HepG2 (cell line): Measurements from ENCODE around the gene BNC1. TPM values are rescaled to one million over a fixed set of nuclear protein-coding genes. Genes with fewer than 3 reads are reported as not detected.

Experiments
- ATAC-seq: fragments of 200-7000 bp; cut with Tn5 transposase; 3 replicates; pipeline ENCODE4 v1.9.1; 2020; ENCODE audit warnings: mild to moderate bottlenecking, moderate library complexity
- BruUV-seq: library from RNA; stranded (reverse); fragments of 400-500 nt; replicated peaks from 2 replicates; lab custom pipeline; 2021; lab: Mats Ljungman, UMichigan
- CTCF ChIA-PET: fragments of 300-600 bp; formaldehyde crosslinking; extraction: SDS; loops from one replicate; lab custom pipeline; 2021; ENCODE audit warnings: low total read pairs, inconsistent platforms, low intra/inter-chr PET ratio; lab: Yijun Ruan, JAX
- POLR2A ChIA-PET: fragments of 350-600 bp; sonication (Branson Sonifier 250); formaldehyde crosslinking; loops from one replicate; lab custom pipeline; 2020; ENCODE audit warnings: antibody characterized with exemption, inconsistent platforms; lab: Yijun Ruan, JAX
- DNase-seq: peaks from one replicate; pipeline ENCODE4 v3.0.0-alpha.2; 2015; ENCODE audit warnings: low spot score
- FAIRE-seq: peaks from 3 replicates; lab custom pipeline; 2011; peaks lifted over from hg19 to GRCh38; lab: Jason Lieb, UNC
- H2AFZ ChIP-seq: one replicate; pipeline ENCODE4 v1.6.1; 2011; ENCODE audit warnings: low read length, inconsistent platforms
- H3K27ac ChIP-seq: fragments of 300-600 bp; 3 replicates; pipeline ENCODE4 v1.8.0; 2011; ENCODE audit warnings: mixed run types, mild to moderate bottlenecking, mixed read lengths, low read length, inconsistent platforms; ENCODE audit not compliant: insufficient read depth; ENCODE audit errors: extremely low read length
- H3K27me3 ChIP-seq, 2 experiments: fragments of 200-600 bp in 1 of 2; 2 replicates in 1 of 2; 3 replicates in 1 of 2; pipeline versions ENCODE4 v1.6.0 to v1.8.0; 2011; ENCODE audit warnings: low read length in 2 of 2, mild to moderate bottlenecking in 2 of 2, moderate library complexity in 2 of 2, inconsistent platforms in 1 of 2; ENCODE audit not compliant: insufficient read depth in 2 of 2, control insufficient read depth in 1 of 2
- H3K36me3 ChIP-seq, 2 experiments: fragments of 200-600 bp in 1 of 2; replicated peaks in 1 of 2; 2 replicates in 1 of 2; 3 replicates in 1 of 2; pipeline versions ENCODE4 v1.5.1 to v1.8.0; 2011; ENCODE audit warnings: low read length in 2 of 2, inconsistent platforms in 1 of 2; ENCODE audit not compliant: insufficient read depth in 2 of 2, control insufficient read depth in 1 of 2
- H3K4me1 ChIP-seq: 2 replicates; pipeline ENCODE4 v1.5.1; 2012; ENCODE audit warnings: low read length, inconsistent platforms; ENCODE audit not compliant: insufficient read depth
- H3K4me2 ChIP-seq: 2 replicates; pipeline ENCODE4 v1.6.0; 2011; ENCODE audit warnings: low read depth, low read length, inconsistent platforms
- H3K4me3 ChIP-seq, 3 experiments: fragments of 200-600 bp in 1 of 3; sonication (generic), shearing (Covaris generic) in 1 of 3; replicated peaks in 1 of 3; 2 replicates each; pipeline ENCODE4 v1.5.1; 2011 to 2016; ENCODE audit warnings: low read length in 3 of 3, inconsistent platforms in 2 of 3, low read depth in 2 of 3, mild to moderate bottlenecking in 2 of 3, control low read depth in 1 of 3, mixed read lengths in 1 of 3; ENCODE audit not compliant: insufficient read depth in 1 of 3
- H3K79me2 ChIP-seq: one replicate; pipeline ENCODE4 v1.6.1; 2011; ENCODE audit warnings: low read length, inconsistent platforms; ENCODE audit not compliant: insufficient read depth
- H3K9ac ChIP-seq: 2 replicates; pipeline ENCODE4 v1.6.0; 2011; ENCODE audit warnings: mild to moderate bottlenecking, low read depth, low read length, inconsistent platforms; ENCODE audit not compliant: insufficient read depth
- H3K9me3 ChIP-seq: 2 replicates; pipeline ENCODE4 v1.5.1; 2012; ENCODE audit warnings: mild to moderate bottlenecking, low read length
- H4K20me1 ChIP-seq: 2 replicates; pipeline ENCODE4 v1.6.0; 2011; ENCODE audit warnings: inconsistent platforms, mild to moderate bottlenecking, low read length, moderate library complexity; ENCODE audit not compliant: insufficient read depth
- JUND ChIP-seq: sonication (generic); formaldehyde crosslinking; IDR thresholded peaks from 2 replicates; pipeline ENCODE4 v1.8.0; 2022; ENCODE audit warnings: mild to moderate bottlenecking, missing genetic modification reagents
- ZC3H4 ChIP-seq: sonication (generic); formaldehyde crosslinking; IDR thresholded peaks from 2 replicates; pipeline ENCODE4 v1.4.0; 2020; ENCODE audit warnings: missing genetic modification reagents, borderline replicate concordance
- ZFAT ChIP-seq: sonication (generic); formaldehyde crosslinking; conservative IDR thresholded peaks from 2 replicates; pipeline ENCODE4 v1.8.1; 2023; ENCODE audit warnings: missing genetic modification reagents, inconsistent platforms
- ZNF646 ChIP-seq: sonication (generic); formaldehyde crosslinking; IDR thresholded peaks from 2 replicates; pipeline ENCODE4 v1.9.0; 2021; ENCODE audit warnings: mild to moderate bottlenecking, missing genetic modification reagents
- ZNF781 ChIP-seq: sonication (generic); formaldehyde crosslinking; IDR thresholded peaks from 2 replicates; pipeline ENCODE4 v1.5.1; 2020; ENCODE audit warnings: borderline replicate concordance, mild to moderate bottlenecking, missing genetic modification reagents; ENCODE audit errors: not compliant biosample characterization
- WGBS: methylation state at CpG from one replicate; pipeline ENCODE4 v1.1.6; 2017; ENCODE audit warnings: low lambda C conversion rate; 5-methylcytosine and 5-hydroxymethylcytosine counted together
- in situ Hi-C: cut with HindIII; loops from 2 replicates; pipeline ENCODE4 v1.10.0; 2017; ENCODE audit warnings: low pct_unique_long_range_greater_than_20kb; ENCODE audit not compliant: extremely low pct_ligation_motif_present
- intact Hi-C: fragments of 100-400 bp; cut with micrococcal nuclease; formaldehyde crosslinking; loops from one replicate; pipeline ENCODE4 v1.10.0; 2022; ENCODE audit not compliant: unreplicated experiment
- polyA plus RNA-seq, 8 experiments: library from polyadenylated mRNA; depleted of rRNA in 3 of 8; stranded (reverse) in 7 of 8; unstranded in 1 of 8; fragments of >200 nt; fragmentation: Illumina TruSeq in 4 of 8; extraction: Trizol in 4 of 8; gene quantifications; 2 replicates each; pipeline versions ENCODE4 v1.2.1 to v1.2.3, GENCODE V29; 2011 to 2016; ENCODE audit warnings: low read depth in 4 of 8, missing spikeins in 1 of 8, mixed read lengths in 1 of 8; ENCODE audit not compliant: insufficient read depth in 1 of 8
- total RNA-seq, 5 experiments: library from RNA; depleted of rRNA; stranded (reverse); fragments of >200 nt; fragmentation: Illumina TruSeq; extraction: Trizol; gene quantifications; 2 replicates each; pipeline ENCODE4 v1.2.3, GENCODE V29; 2016; ENCODE audit warnings: low read depth in 1 of 5
- TF ChIP-seq, protein P1 (sequence below): sonication (generic); formaldehyde crosslinking; IDR thresholded peaks from 2 replicates; pipeline ENCODE4 v1.8.1; 2022; ENCODE audit warnings: mild to moderate bottlenecking, missing genetic modification reagents
- TF ChIP-seq, protein P2 (sequence below): sonication (generic); formaldehyde crosslinking; IDR thresholded peaks from 2 replicates; pipeline ENCODE4 v1.5.0; 2020; ENCODE audit warnings: missing genetic modification reagents, mild to moderate bottlenecking, borderline replicate concordance

Gene BNC1
- total and polyA plus RNA-seq, 2 of the 13 experiments (the other 11 are each of a cell fraction or from before 2014, with no cell fraction given): not detected

- TF ChIP-seq, protein P1, sequence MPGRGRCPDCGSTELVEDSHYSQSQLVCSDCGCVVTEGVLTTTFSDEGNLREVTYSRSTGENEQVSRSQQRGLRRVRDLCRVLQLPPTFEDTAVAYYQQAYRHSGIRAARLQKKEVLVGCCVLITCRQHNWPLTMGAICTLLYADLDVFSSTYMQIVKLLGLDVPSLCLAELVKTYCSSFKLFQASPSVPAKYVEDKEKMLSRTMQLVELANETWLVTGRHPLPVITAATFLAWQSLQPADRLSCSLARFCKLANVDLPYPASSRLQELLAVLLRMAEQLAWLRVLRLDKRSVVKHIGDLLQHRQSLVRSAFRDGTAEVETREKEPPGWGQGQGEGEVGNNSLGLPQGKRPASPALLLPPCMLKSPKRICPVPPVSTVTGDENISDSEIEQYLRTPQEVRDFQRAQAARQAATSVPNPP (CRISPR knock-in tag): no peak
Observed at GRCh38 chr15:83310521-83311456, 26.3 kb upstream of the BNC1 start (continued).

GRCh38 chr15:83308671-83309070, 24.2 kb upstream of the BNC1 start:
- ATAC-seq (no peak), DNase-seq (no peak), FAIRE-seq (no peak)
- no peaks in the 10 kb centered on the region for H3K9me3 ChIP-seq
- H3K4me2 ChIP-seq: no peak overlapping the region
- POLR2A ChIA-PET: no interaction called here
- H3K36me3 ChIP-seq: no peaks in the 10 kb centered on the region
- intact Hi-C loops: no loop called here
- no TSS peak for BruUV-seq
- 15% methylated on average over 5 of the region's 5 CpGs for WGBS
- H3K4me3 ChIP-seq: no peak overlapping the region
- no peak overlapping the region for H2AFZ ChIP-seq
- peaks cover 9% of the 10 kb centered on the region for H3K4me1 ChIP-seq
- no peaks in the 10 kb centered on the region for H4K20me1 ChIP-seq
- no peak overlapping the region for H3K27ac ChIP-seq
- in situ Hi-C loops: no loop called here
- H3K79me2 ChIP-seq: no peaks in the 10 kb centered on the region
- no peak for TF ChIP-seq JUND (CRISPR knock-in tag)
- TF ChIP-seq, protein P2, sequence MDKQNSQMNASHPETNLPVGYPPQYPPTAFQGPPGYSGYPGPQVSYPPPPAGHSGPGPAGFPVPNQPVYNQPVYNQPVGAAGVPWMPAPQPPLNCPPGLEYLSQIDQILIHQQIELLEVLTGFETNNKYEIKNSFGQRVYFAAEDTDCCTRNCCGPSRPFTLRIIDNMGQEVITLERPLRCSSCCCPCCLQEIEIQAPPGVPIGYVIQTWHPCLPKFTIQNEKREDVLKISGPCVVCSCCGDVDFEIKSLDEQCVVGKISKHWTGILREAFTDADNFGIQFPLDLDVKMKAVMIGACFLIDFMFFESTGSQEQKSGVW: no peak
- TF ChIP-seq ZC3H4: no peak
- TF ChIP-seq ZFAT: no peak
- TF ChIP-seq ZNF781 (CRISPR knock-in tag): no peak
- no peak for TF ChIP-seq ZNF646 (CRISPR knock-in tag)
- H3K27me3 ChIP-seq: peaks cover 0 to 10% of the 10 kb centered on the region in 2 experiments; a peak in 1 of 5 replicates
- H3K9ac ChIP-seq: no peak overlapping the region
- CTCF ChIA-PET: no interaction called here
